ENCODE measurements around the gene ABCC4.

Gene ABCC4

GRCh38 chr13:95301183-95301967, at the start of gene ABCC4:
TSS of gene ABCC4 (minus strand) at chr13:95301451. CDS start at chr13:95301314, 137 bp downstream.
- intact Hi-C loops (cut with DNase I; ENCODE audit: low total_unique reads), result no loop called here
- Histone ChIP-seq H3K27ac (peak within 1 kb of the TSS; percentile 52 to 57), H3K4me1 (peaks cover 0 to 16% (median 6%) of the 10 kb centered on the region in 4 donors), H3K36me3 (no peaks in the 10 kb centered on the region), H3K4me3 (peak within 1 kb of the TSS; percentile 62 to 93), H3K9me3 (no peaks in the 10 kb centered on the region), H3K27me3 (no peaks in the 10 kb centered on the region)
- peak; percentile 37 to 73 for DNase-seq
- no peak for TF ChIP-seq CTCF (IDR thresholded peaks at IDR 0.05)

GRCh38 chr13:95349267-95349666, 48.0 kb upstream of the ABCC4 start:
- Histone ChIP-seq H3K36me3 (no peaks in the 10 kb centered on the region), H3K4me3 (no peak overlapping the region), H3K27ac (no peak overlapping the region), H3K9me3 (no peaks in the 10 kb centered on the region), H3K27me3 (no peaks in the 10 kb centered on the region), H3K4me1 (no peaks in the 10 kb centered on the region)
- no peak for DNase-seq
- intact Hi-C loops (cut with DNase I; ENCODE audit: low total_unique reads), result no loop called here
- no peak for TF ChIP-seq CTCF (IDR thresholded peaks at IDR 0.05)

- no peak overlapping the region for H3K27ac ChIP-seq
- no peak for DNase-seq
- H3K4me1 ChIP-seq, result no peaks in the 10 kb centered on the region
- no peak for TF ChIP-seq CTCF (IDR thresholded peaks at IDR 0.05)
- H3K36me3 ChIP-seq, result no peaks in the 10 kb centered on the region
- no peak overlapping the region for H3K4me3 ChIP-seq
- no peaks in the 10 kb centered on the region for H3K9me3 ChIP-seq
- no peaks in the 10 kb centered on the region for H3K27me3 ChIP-seq
- intact Hi-C loops (cut with DNase I; ENCODE audit: low total_unique reads), result no loop called here
Measured at GRCh38 chr13:95343944-95344343, 42.7 kb upstream of the ABCC4 start.

- intact Hi-C loops (cut with DNase I; ENCODE audit: low total_unique reads), result no loop called here
- no peak for TF ChIP-seq CTCF (IDR thresholded peaks at IDR 0.05)
- H3K27ac ChIP-seq, result no peak overlapping the region
Measured at GRCh38 chr13:95341441-95341840, 40.2 kb upstream of the ABCC4 start.

GRCh38 chr13:95338905-95339304, 37.7 kb upstream of the ABCC4 start:
- DNase-seq, result no peak
- H3K4me3 ChIP-seq, result no peak overlapping the region
- TF ChIP-seq CTCF (IDR thresholded peaks at IDR 0.05), result no peak
- no peak overlapping the region for H3K27ac ChIP-seq
- H3K4me1 ChIP-seq, result no peaks in the 10 kb centered on the region
- no peaks in the 10 kb centered on the region for H3K27me3 ChIP-seq
- H3K36me3 ChIP-seq, result no peaks in the 10 kb centered on the region
- no peaks in the 10 kb centered on the region for H3K9me3 ChIP-seq
- intact Hi-C loops (cut with DNase I; ENCODE audit: low total_unique reads), result no loop called here

More at GRCh38 chr13:95341441-95341840, 40.2 kb upstream of the ABCC4 start:
- DNase-seq, result no peak
- no peaks in the 10 kb centered on the region for H3K4me1 ChIP-seq
- H3K36me3 ChIP-seq, result no peaks in the 10 kb centered on the region
- no peak overlapping the region for H3K4me3 ChIP-seq
- no peaks in the 10 kb centered on the region for H3K27me3 ChIP-seq
- H3K9me3 ChIP-seq, result no peaks in the 10 kb centered on the region

Measured in tibial artery (tissue), 4 donors.